Osteoblast (primary cell): ENCODE results near the gene NPIPA3. TPM values are rescaled to one million over a fixed set of nuclear protein-coding genes. Genes with fewer than 3 reads are reported as not detected.
"Not testable (repeated sequence)": the region's sequence is repeated elsewhere in the genome, so short reads cannot be mapped to it uniquely, and the experiment has no call there.

Source experiments
- DNase-seq: peaks from one replicate; pipeline ENCODE4 v3.0.0; 2011; ENCODE audit warnings: low spot score, mixed read lengths; ENCODE audit not compliant: insufficient read length; ENCODE audit errors: missing footprints
- H2AFZ ChIP-seq: 2 replicates; pipeline ENCODE4 v1.6.0; 2011; ENCODE audit warnings: mild to moderate bottlenecking, low read length
- H3K27ac ChIP-seq: 2 replicates; pipeline ENCODE4 v1.5.1; 2011; ENCODE audit warnings: mild to moderate bottlenecking, low read depth, low read length, moderate library complexity
- H3K27me3 ChIP-seq: 2 replicates; pipeline ENCODE4 v1.6.0; 2012; ENCODE audit warnings: mild to moderate bottlenecking, control low read depth, inconsistent platforms, low read length, moderate library complexity; ENCODE audit not compliant: insufficient read depth
- H3K36me3 ChIP-seq: 2 replicates; pipeline ENCODE4 v1.5.1; 2011; ENCODE audit warnings: mild to moderate bottlenecking, low read length, control low read depth, moderate library complexity; ENCODE audit not compliant: insufficient read depth
- H3K4me1 ChIP-seq: 2 replicates; pipeline ENCODE4 v1.5.1; 2011; ENCODE audit warnings: mild to moderate bottlenecking, low read length, control low read depth, moderate library complexity; ENCODE audit not compliant: insufficient read depth
- H3K4me2 ChIP-seq: 2 replicates; pipeline ENCODE4 v1.6.0; 2011; ENCODE audit warnings: mild to moderate bottlenecking, low read length; ENCODE audit not compliant: insufficient read depth
- H3K4me3 ChIP-seq: fragments of 200-600 bp; sonication (generic); 3 replicates; pipeline ENCODE4 v1.5.1; 2012; ENCODE audit warnings: mild to moderate bottlenecking, low read length, inconsistent platforms; ENCODE audit not compliant: insufficient read depth
- H3K79me2 ChIP-seq: 2 replicates; pipeline ENCODE4 v1.6.0; 2012; ENCODE audit warnings: mild to moderate bottlenecking, low read length, control low read depth, inconsistent platforms; ENCODE audit not compliant: insufficient read depth
- H3K9me3 ChIP-seq: 2 replicates; pipeline ENCODE4 v1.5.1; 2011; ENCODE audit warnings: low read depth, low read length, control low read depth
- H4K20me1 ChIP-seq: 2 replicates; pipeline ENCODE4 v1.6.0; 2012; ENCODE audit warnings: mild to moderate bottlenecking, low read length, control low read depth; ENCODE audit not compliant: insufficient read depth
- total RNA-seq: library from RNA; depleted of rRNA; stranded (reverse); fragments of >200 nt; gene quantifications from 2 replicates; pipeline ENCODE4 v1.2.3, GENCODE V29; 2012
- TF ChIP-seq, protein P1 (sequence below): IDR thresholded peaks from 2 replicates; pipeline ENCODE4 v1.5.1; 2011; ENCODE audit warnings: mild to moderate bottlenecking, low read depth, low read length, moderate library complexity; ENCODE audit errors: extremely low read depth

The NPIPA3 gene
- total RNA-seq, 1 donor, result 0.72 TPM

DNA sequence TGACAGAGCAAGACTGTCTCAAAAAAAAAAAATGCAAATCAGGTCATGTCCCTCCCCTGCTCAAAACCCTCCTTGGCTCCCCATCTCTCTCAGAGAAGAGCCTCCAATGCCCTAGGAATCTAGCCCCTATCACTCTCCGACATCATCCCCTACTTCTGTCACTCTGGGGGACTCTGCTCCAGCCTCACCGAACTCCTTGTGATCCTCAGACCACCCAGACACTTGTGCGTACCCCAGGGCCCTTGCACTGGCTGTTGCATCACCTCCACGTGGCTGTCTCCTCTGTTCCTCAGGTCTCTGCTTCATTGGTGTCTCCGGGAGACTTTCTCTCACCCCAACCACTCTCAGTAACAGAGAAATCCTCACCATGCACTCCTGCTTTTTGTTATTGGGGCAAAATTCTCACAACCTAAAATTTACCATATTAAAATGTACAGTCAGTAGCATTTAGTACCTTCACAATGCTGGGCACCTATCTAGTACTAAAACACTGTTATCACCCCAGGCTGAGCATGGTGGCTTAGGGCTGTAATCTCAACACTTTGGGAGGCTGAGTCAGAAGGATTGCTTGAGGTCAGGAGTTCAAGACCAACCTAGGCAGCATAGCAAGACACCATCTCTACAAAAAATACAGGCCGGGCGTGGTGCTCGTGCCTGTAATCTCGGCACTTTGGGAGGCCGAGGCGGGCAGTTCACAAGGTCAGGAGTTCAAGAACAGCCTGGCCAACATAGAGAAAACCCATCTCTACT, 24.3 kb upstream of the NPIPA3 start:
- DNase-seq, result no peak
- Histone ChIP-seq H3K4me2 (no peak overlapping the region), H3K79me2 (no peaks in the 10 kb centered on the region), H3K27me3 (no peaks in the 10 kb centered on the region), H3K36me3 (no peaks in the 10 kb centered on the region), H3K27ac (no peak overlapping the region), H3K4me1 (no peaks in the 10 kb centered on the region), H3K4me3 (no peak overlapping the region), H4K20me1 (no peaks in the 10 kb centered on the region), H3K9me3 (no peaks in the 10 kb centered on the region), H2AFZ (no peak overlapping the region)
- TF ChIP-seq, protein P1, sequence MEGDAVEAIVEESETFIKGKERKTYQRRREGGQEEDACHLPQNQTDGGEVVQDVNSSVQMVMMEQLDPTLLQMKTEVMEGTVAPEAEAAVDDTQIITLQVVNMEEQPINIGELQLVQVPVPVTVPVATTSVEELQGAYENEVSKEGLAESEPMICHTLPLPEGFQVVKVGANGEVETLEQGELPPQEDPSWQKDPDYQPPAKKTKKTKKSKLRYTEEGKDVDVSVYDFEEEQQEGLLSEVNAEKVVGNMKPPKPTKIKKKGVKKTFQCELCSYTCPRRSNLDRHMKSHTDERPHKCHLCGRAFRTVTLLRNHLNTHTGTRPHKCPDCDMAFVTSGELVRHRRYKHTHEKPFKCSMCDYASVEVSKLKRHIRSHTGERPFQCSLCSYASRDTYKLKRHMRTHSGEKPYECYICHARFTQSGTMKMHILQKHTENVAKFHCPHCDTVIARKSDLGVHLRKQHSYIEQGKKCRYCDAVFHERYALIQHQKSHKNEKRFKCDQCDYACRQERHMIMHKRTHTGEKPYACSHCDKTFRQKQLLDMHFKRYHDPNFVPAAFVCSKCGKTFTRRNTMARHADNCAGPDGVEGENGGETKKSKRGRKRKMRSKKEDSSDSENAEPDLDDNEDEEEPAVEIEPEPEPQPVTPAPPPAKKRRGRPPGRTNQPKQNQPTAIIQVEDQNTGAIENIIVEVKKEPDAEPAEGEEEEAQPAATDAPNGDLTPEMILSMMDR, result no peak

DNA sequence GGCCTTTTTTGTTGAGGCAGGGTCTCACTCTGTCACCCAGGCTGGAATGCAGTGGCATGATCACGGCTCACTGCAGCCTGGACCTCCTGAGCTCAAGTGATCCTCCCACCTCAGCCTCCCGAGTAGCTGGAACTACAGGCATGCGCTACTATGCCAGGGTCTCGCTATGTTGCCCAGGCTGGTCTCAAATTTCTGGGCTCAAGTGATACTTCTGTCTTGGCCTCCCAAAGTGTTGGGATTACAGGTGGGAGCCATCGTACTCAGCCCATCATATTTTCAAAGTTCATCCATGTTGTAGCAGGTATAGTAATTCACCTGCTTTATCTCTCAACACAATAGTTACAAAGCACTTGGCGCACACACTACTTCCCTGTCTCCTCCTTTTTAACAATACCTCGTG, 22.8 kb upstream of the NPIPA3 start:
- not testable (repeated sequence) for H3K27me3 ChIP-seq, H3K4me1 ChIP-seq, H2AFZ ChIP-seq, H3K4me2 ChIP-seq, H4K20me1 ChIP-seq, H3K4me3 ChIP-seq, H3K9me3 ChIP-seq, H3K27ac ChIP-seq, H3K79me2 ChIP-seq, H3K36me3 ChIP-seq
- DNase-seq, result peak; percentile 23

DNA sequence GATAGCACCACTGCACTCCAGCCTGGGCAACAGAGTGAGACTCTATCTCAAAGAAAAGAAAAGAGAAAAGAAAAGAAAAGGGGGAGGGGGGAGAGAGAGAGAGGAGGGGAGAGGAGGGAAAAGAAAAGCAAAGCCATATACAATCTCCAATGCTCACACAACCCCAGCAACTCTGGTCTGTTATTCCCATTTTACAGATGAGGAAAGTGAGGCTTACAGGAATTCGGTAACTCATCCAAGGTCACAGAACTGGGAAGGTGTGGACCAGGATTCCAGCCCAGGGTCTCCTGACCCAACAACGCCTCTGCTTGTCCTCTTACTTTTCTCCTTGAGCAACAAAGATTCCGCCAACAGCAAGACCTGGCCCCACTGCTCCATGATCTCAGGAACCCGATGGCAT, 22.1 kb upstream of the NPIPA3 start:
- no peak for DNase-seq
- H3K4me1 ChIP-seq, result no peaks in the 10 kb centered on the region
- TF ChIP-seq, protein P1, result no peak
- no peaks in the 10 kb centered on the region for H4K20me1 ChIP-seq
- H3K4me3 ChIP-seq, result no peak overlapping the region
- H3K27ac ChIP-seq, result no peak overlapping the region
- no peaks in the 10 kb centered on the region for H3K36me3 ChIP-seq
- H3K9me3 ChIP-seq, result no peaks in the 10 kb centered on the region
- no peaks in the 10 kb centered on the region for H3K27me3 ChIP-seq
- H3K79me2 ChIP-seq, result no peaks in the 10 kb centered on the region
- H3K4me2 ChIP-seq, result no peak overlapping the region
- H2AFZ ChIP-seq, result no peak overlapping the region

DNA sequence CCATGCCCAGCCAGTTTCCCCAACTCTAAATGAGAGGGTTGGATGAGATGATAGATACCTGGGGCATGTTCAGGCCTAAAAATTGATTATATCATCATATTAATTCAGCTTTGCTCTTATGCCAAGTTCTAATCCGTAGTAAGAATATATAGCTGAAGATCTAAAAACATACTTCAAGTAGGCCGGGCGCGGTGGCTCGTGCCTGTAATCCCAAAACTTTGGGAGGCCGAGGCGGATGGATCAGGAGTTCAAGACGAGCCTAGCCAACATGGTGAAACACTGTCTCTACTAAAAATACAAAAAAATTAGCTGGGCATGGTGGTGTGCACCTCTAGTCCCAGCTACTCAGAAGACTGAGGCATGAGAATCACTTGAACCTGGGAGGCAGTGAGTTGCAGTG, 21.1 kb upstream of the NPIPA3 start:
- Histone ChIP-seq H3K4me2 (no peak overlapping the region), H3K4me1 (no peaks in the 10 kb centered on the region), H3K27ac (no peak overlapping the region), H3K9me3 (no peaks in the 10 kb centered on the region), H3K79me2 (no peaks in the 10 kb centered on the region), H3K4me3 (no peak overlapping the region), H4K20me1 (no peaks in the 10 kb centered on the region), H3K27me3 (no peaks in the 10 kb centered on the region), H3K36me3 (no peaks in the 10 kb centered on the region), H2AFZ (no peak overlapping the region)
- DNase-seq, result no peak
- TF ChIP-seq, protein P1, result no peak

DNA sequence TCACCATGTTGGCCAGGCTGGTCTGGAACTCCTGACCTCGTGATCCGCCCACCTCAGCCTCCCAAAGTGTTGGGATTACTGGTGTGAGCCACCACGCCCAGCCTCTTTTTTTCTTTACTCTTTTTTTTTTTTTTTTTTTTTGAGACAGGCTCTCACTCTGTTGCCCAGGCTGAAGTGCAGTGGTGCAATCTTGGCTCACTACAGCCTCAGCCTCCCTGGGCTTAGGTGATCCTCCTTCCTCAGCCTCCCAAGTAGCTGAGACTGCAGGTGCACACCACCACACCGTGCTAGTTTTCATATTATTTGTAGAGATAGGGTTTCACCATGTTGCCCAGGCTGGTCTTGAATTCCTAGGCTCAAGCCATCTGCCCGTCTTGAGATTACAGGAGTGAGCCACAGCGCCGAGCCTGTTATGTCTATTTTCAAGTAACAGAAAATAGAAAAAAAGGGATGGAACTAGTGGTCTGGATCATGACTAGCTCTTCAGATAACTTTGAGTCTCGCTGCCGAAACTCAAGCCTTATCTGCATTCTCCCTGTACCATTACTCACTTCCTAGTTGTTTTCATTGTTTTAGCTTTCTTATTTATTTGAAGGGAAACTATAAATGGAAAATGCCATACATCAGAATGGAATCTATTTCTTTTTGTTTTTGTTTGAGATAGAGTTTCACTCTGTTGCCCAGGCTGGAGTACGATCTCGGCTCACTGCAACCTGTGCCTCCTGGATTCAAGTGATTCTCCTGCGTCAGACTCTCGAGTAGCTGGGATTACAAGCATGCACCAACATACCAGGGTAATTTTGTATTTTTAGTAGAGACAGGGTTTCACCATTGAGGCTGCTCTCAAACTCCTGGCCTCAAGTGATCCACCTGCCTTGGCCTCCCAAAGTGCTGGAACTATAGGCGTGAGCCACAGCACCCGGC, 17.1 kb upstream of the NPIPA3 start:
- H3K4me1 ChIP-seq, H3K27me3 ChIP-seq, H3K9me3 ChIP-seq, H4K20me1 ChIP-seq, H3K36me3 ChIP-seq, H3K4me3 ChIP-seq, H3K4me2 ChIP-seq, H3K27ac ChIP-seq, H3K79me2 ChIP-seq, H2AFZ ChIP-seq: not testable (repeated sequence)
- peak; percentile 26 for DNase-seq

DNA sequence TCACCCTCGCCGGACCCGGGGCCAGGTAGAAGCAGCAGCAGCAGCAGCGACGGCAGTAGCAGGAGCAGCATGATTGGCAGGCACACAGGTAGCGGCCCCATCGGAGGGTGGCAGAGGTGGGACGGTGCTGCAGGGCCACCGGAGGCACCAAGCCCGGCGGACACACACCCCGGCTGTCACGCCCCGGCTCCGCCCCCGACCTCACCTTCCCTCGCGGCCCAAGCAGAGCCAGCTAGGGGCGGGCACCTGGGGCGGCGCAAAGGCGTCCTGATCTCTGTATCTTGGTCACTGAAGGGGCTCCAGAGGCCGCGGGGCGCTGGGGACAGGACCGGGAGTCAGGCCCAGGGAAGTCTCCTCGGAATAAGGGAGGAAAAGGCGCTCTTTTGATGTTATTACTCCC, 9.1 kb upstream of the NPIPA3 start, which contains the start of gene PLA2G10:
TSS of gene PLA2G10 (minus strand) at position 180 of the 400 bp plus-strand sequence. CDS start at position 101, 79 bp downstream.
- H4K20me1 ChIP-seq, H3K27ac ChIP-seq, H2AFZ ChIP-seq, H3K4me2 ChIP-seq, H3K9me3 ChIP-seq, DNase-seq, H3K4me1 ChIP-seq, H3K27me3 ChIP-seq, H3K36me3 ChIP-seq, H3K4me3 ChIP-seq, H3K79me2 ChIP-seq: not testable (repeated sequence)
